SK-N-SH (cell line): ENCODE measurements around the gene KCNH3. TPM values are rescaled to one million over a fixed set of nuclear protein-coding genes. Genes with fewer than 3 reads are reported as not detected.

Source experiments
- CTCF ChIA-PET: fragments of 300-600, 350-600 bp; formaldehyde crosslinking; extraction: SDS; loops from one replicate; lab custom pipeline; 2021; lab: Yijun Ruan, JAX
- POLR2A ChIA-PET: fragments of 350-600 bp; sonication (Branson Sonifier 250); formaldehyde crosslinking; extraction: SDS; loops from one replicate; lab custom pipeline; 2020; ENCODE audit warnings: antibody characterized with exemption, inconsistent platforms; lab: Yijun Ruan, JAX
- DNase-seq: peaks from one replicate; pipeline ENCODE4 v3.0.0; 2012
- H2AFZ ChIP-seq: fragments of 200-600 bp; sonication (generic); 2 replicates; pipeline ENCODE4 v1.8.1; 2016; ENCODE audit warnings: antibody characterized with exemption, mild to moderate bottlenecking, low read depth
- H3F3A ChIP-seq: fragments of 200-600 bp; sonication (generic); replicated peaks from 2 replicates; pipeline ENCODE3; 2016; ENCODE audit warnings: antibody characterized with exemption, mild to moderate bottlenecking; ENCODE audit not compliant: insufficient read depth
- H3K27ac ChIP-seq, 2 experiments: fragments of 200-500 bp in 1 of 2; fragments of 200-600 bp in 1 of 2; sonication (Bioruptor generic) in 1 of 2; sonication (generic), shearing (Covaris generic) in 1 of 2; 2 replicates each; pipeline versions ENCODE4 v1.5.1 to v1.6.1; 2014 to 2016; ENCODE audit warnings: low read depth in 2 of 2, inconsistent platforms in 1 of 2, low read length in 1 of 2, mild to moderate bottlenecking in 1 of 2, mixed read lengths in 1 of 2
- H3K27me3 ChIP-seq: fragments of 200-600 bp; sonication (generic), shearing (Covaris generic); 2 replicates; pipeline ENCODE4 v1.6.1; 2016; ENCODE audit warnings: mixed run types; ENCODE audit not compliant: insufficient read depth
- H3K36me3 ChIP-seq, 2 experiments: fragments of 200-500 bp in 1 of 2; fragments of 200-600 bp in 1 of 2; sonication (Bioruptor generic) in 1 of 2; sonication (generic) in 1 of 2; replicated peaks in 1 of 2; 2 replicates each; pipeline versions ENCODE3 to v1.5.1; 2014 to 2016; ENCODE audit warnings: low read length in 1 of 2, mild to moderate bottlenecking in 1 of 2; ENCODE audit not compliant: insufficient read depth in 2 of 2, control insufficient read depth in 1 of 2
- H3K4me1 ChIP-seq, 2 experiments: fragments of 200-500 bp in 1 of 2; fragments of 200-600 bp in 1 of 2; sonication (Bioruptor generic) in 1 of 2; sonication (generic), shearing (Covaris generic) in 1 of 2; 2 replicates each; pipeline versions ENCODE4 v1.5.1 to v1.6.1; 2014 to 2016; ENCODE audit warnings: low read depth in 1 of 2, low read length in 1 of 2, mixed run types in 1 of 2; ENCODE audit not compliant: insufficient read depth in 2 of 2, control insufficient read depth in 1 of 2
- H3K4me2 ChIP-seq: fragments of 200-600 bp; sonication (generic), shearing (Covaris generic); 2 replicates; pipeline ENCODE4 v1.6.1; 2017; ENCODE audit warnings: mixed run types
- H3K4me3 ChIP-seq, 2 experiments: fragments of 200-500 bp in 1 of 2; fragments of 200-600 bp in 1 of 2; sonication (Bioruptor generic) in 1 of 2; sonication (generic), shearing (Covaris generic) in 1 of 2; 2 replicates each; pipeline versions ENCODE4 v1.5.1 to v1.8.1; 2014 to 2016; ENCODE audit warnings: low read depth in 2 of 2, inconsistent platforms in 1 of 2, low read length in 1 of 2, mild to moderate bottlenecking in 1 of 2, mixed read lengths in 1 of 2, moderate library complexity in 1 of 2
- H3K79me2 ChIP-seq: fragments of 200-600 bp; sonication (generic); 2 replicates; pipeline ENCODE4 v1.8.1; 2017; ENCODE audit warnings: mild to moderate bottlenecking; ENCODE audit not compliant: insufficient read depth
- H3K9ac ChIP-seq: fragments of 200-600 bp; sonication (generic); 2 replicates; pipeline ENCODE4 v1.6.1; 2017; ENCODE audit warnings: mixed run types
- H3K9me2 ChIP-seq: fragments of 200-600 bp; sonication (generic); 2 replicates; pipeline ENCODE4 v1.6.1; 2017; ENCODE audit warnings: mixed run types
- H3K9me3 ChIP-seq: fragments of 200-600 bp; sonication (generic); 2 replicates; pipeline ENCODE4 v1.6.1; 2017; ENCODE audit warnings: mixed run types, mild to moderate bottlenecking, moderate library complexity
- H4K20me1 ChIP-seq: fragments of 200-600 bp; sonication (generic); 2 replicates; pipeline ENCODE4 v1.6.1; 2017; ENCODE audit warnings: mild to moderate bottlenecking, mixed run types; ENCODE audit not compliant: insufficient read depth
- ELF1 ChIP-seq: IDR thresholded peaks from 2 replicates; pipeline ENCODE4 v1.4.0; 2012
- EP300 ChIP-seq, 2 experiments: IDR thresholded peaks; 2 replicates each; pipeline versions ENCODE4 v1.4.0 to v1.6.1; 2012; ENCODE audit warnings: borderline replicate concordance in 1 of 2, low read depth in 1 of 2, low read length in 1 of 2
- FOSL2 ChIP-seq: IDR thresholded peaks from 2 replicates; pipeline ENCODE4 v1.4.0; 2012; ENCODE audit warnings: low read depth, mild to moderate bottlenecking, moderate library complexity, borderline replicate concordance
- GATA2 ChIP-seq: sonication (generic); formaldehyde crosslinking; IDR thresholded peaks from 2 replicates; pipeline ENCODE4 v1.5.0; 2020; ENCODE audit warnings: mild to moderate bottlenecking, missing genetic modification reagents
- TAF1 ChIP-seq: IDR thresholded peaks from 2 replicates; pipeline ENCODE4 v1.6.1; 2012; ENCODE audit warnings: low read depth, mild to moderate bottlenecking, low read length, moderate library complexity, borderline replicate concordance
- TCF12 ChIP-seq: IDR thresholded peaks from 2 replicates; pipeline ENCODE4 v1.4.0; 2012
- TEAD4 ChIP-seq: IDR thresholded peaks from 2 replicates; pipeline ENCODE4 v1.4.0; 2012; ENCODE audit warnings: mild to moderate bottlenecking, borderline replicate concordance; ENCODE audit not compliant: insufficient read depth
- USF1 ChIP-seq: IDR thresholded peaks from 2 replicates; pipeline ENCODE4 v1.4.0; 2012; ENCODE audit warnings: low read depth, borderline replicate concordance
- YY1 ChIP-seq: IDR thresholded peaks from 2 replicates; pipeline ENCODE4 v1.4.0; 2012; ENCODE audit warnings: low read depth, mild to moderate bottlenecking
- ZBTB33 ChIP-seq: IDR thresholded peaks from 2 replicates; pipeline ENCODE4 v1.4.0; 2012; ENCODE audit warnings: low read depth, borderline replicate concordance
- WGBS: methylation state at CpG from one replicate; pipeline ENCODE4 v1.1.6; 2017; ENCODE audit warnings: low lambda C conversion rate; 5-methylcytosine and 5-hydroxymethylcytosine counted together
- polyA plus RNA-seq, 3 experiments: library from polyadenylated mRNA; depleted of rRNA; stranded (reverse); fragments of >200 nt; gene quantifications; 2 replicates each; pipeline ENCODE4 v1.2.3, GENCODE V29; 2012
- TF ChIP-seq, protein P1 (sequence below): fragments of 200-600 bp; sonication (generic); IDR thresholded peaks from 2 replicates; pipeline ENCODE4 v1.6.1; 2017; ENCODE audit warnings: antibody characterized with exemption, mild to moderate bottlenecking, moderate library complexity

Gene KCNH3
- polyA plus RNA-seq, 1 of the 3 experiments (the other 2 are of a cell fraction), result 3.7 TPM

- peaks cover 5% of the 10 kb centered on the region for H3F3A ChIP-seq
- H3K9me2 ChIP-seq, result no peaks in the 10 kb centered on the region
- no peak overlapping the region for H3K27ac ChIP-seq
- no peak overlapping the region for H3K4me3 ChIP-seq
- H3K36me3 ChIP-seq, result no peaks in the 10 kb centered on the region
- peak; percentile 44 for DNase-seq
- POLR2A ChIA-PET, result no interaction called here
- no peak overlapping the region for H3K4me2 ChIP-seq
- no peaks in the 10 kb centered on the region for H4K20me1 ChIP-seq
- whole genome bisulfite sequencing, result 93% methylated on average over 15 of the region's 21 CpGs
- no peaks in the 10 kb centered on the region for H3K79me2 ChIP-seq
- H3K9ac ChIP-seq, result no peak overlapping the region
- no peak overlapping the region for H2AFZ ChIP-seq
- TF ChIP-seq, protein P1, sequence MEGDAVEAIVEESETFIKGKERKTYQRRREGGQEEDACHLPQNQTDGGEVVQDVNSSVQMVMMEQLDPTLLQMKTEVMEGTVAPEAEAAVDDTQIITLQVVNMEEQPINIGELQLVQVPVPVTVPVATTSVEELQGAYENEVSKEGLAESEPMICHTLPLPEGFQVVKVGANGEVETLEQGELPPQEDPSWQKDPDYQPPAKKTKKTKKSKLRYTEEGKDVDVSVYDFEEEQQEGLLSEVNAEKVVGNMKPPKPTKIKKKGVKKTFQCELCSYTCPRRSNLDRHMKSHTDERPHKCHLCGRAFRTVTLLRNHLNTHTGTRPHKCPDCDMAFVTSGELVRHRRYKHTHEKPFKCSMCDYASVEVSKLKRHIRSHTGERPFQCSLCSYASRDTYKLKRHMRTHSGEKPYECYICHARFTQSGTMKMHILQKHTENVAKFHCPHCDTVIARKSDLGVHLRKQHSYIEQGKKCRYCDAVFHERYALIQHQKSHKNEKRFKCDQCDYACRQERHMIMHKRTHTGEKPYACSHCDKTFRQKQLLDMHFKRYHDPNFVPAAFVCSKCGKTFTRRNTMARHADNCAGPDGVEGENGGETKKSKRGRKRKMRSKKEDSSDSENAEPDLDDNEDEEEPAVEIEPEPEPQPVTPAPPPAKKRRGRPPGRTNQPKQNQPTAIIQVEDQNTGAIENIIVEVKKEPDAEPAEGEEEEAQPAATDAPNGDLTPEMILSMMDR, result no peak
- TF ChIP-seq, all 33 proteins: peak for 0
- CTCF ChIA-PET, result interaction anchor here (1.5 to 2.6 kb wide), 2 partner anchors 12 to 193 kb away, joined by 9 read pairs; partner anchors contain the start of gene DNAJC22
- no peaks in the 10 kb centered on the region for H3K9me3 ChIP-seq
- no peaks in the 10 kb centered on the region for H3K27me3 ChIP-seq
- peaks cover 0 to 11% of the 10 kb centered on the region in 2 experiments; a peak in 1 of 4 replicates for H3K4me1 ChIP-seq
Measured at GRCh38 chr12:49540229-49541139, 1.7 kb downstream of the KCNH3 start.

- no peak overlapping the region for H3K4me3 ChIP-seq
- H4K20me1 ChIP-seq, result no peaks in the 10 kb centered on the region
- no peak overlapping the region for H2AFZ ChIP-seq
- H3K79me2 ChIP-seq, result no peaks in the 10 kb centered on the region
- H3K27ac ChIP-seq, result no peak overlapping the region
- H3K4me2 ChIP-seq, result no peak overlapping the region
- DNase-seq, result peak; percentile 35
- H3K36me3 ChIP-seq, result no peaks in the 10 kb centered on the region
- TF ChIP-seq GATA2 (CRISPR knock-in tag), result no peak
- H3F3A ChIP-seq, result no peaks in the 10 kb centered on the region
- WGBS, result 93% methylated on average over 17 of the region's 18 CpGs
- no peaks in the 10 kb centered on the region for H3K9me2 ChIP-seq
- peaks cover 0 to 11% of the 10 kb centered on the region in 2 experiments; a peak in 1 of 4 replicates for H3K4me1 ChIP-seq
- no peak overlapping the region for H3K9ac ChIP-seq
- ChIA-PET CTCF (interaction anchor here (0.6 to 1.5 kb wide), 2 partner anchors 11 to 13 kb away, joined by 3 to 5 read pairs; no protein-coding TSS in a partner anchor), POLR2A (no interaction called here)
- no peaks in the 10 kb centered on the region for H3K9me3 ChIP-seq
- no peaks in the 10 kb centered on the region for H3K27me3 ChIP-seq
Measured at GRCh38 chr12:49541140-49541861, 2.5 kb downstream of the KCNH3 start.

DNA sequence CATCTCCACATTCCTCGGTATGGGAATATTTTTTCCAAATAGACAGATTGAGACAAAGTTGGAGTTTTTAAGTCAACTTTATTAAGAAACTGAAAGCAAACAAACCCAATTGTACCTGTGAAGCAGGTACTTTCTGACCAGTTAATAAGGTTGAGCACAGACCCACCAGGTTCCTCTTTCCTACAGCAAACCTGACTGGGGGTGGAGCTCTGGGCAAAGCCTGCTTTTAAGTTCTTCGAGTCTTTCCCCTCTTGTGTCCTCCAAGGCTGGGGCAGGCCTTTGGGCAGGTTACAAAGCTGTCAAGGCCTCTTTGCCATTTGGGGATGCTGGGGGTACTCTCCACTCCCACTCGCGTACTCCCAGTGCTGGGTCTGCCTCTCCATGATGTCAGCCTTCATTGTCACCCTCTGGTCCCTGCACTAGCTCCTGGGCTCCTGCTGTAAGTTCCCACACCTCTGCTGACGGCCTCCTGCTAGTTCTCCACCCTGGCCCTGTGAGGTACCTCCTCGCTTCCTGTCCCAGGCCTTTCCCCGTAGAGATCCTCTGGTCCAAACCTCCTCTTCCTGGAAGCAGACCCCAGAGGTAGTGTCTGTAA is 3.2 kb downstream of the KCNH3 start:
- no peaks in the 10 kb centered on the region for H3K27me3 ChIP-seq
- POLR2A ChIA-PET, result interaction anchor here (1.2 kb wide), 1 partner anchor 12 kb away, joined by 3 read pairs; no protein-coding TSS in a partner anchor
- TF ChIP-seq TAF1, result no peak
- no peak for TF ChIP-seq ZBTB33
- no peak for TF ChIP-seq FOSL2
- no peak for TF ChIP-seq EP300 (IDR thresholded peaks at IDR 0.05; ENCODE audit: borderline replicate concordance in 1 of 2, low read depth in 1 of 2, low read length in 1 of 2)
- no peak for TF ChIP-seq TCF12
- no peak for TF ChIP-seq USF1
- TF ChIP-seq YY1, result no peak
- no peak for TF ChIP-seq ELF1
- no peak for TF ChIP-seq TEAD4

More for the DNA sequence above, 3.2 kb downstream of the KCNH3 start:
- CTCF ChIA-PET, result interaction anchor here (0.6 to 1.5 kb wide), 2 partner anchors 10 to 12 kb away, joined by 3 to 5 read pairs; no protein-coding TSS in a partner anchor
- H3K4me2 ChIP-seq, result no peak overlapping the region
- no peak overlapping the region for H3K9ac ChIP-seq
- peaks cover 0 to 11% of the 10 kb centered on the region in 2 experiments; a peak in 1 of 4 replicates for H3K4me1 ChIP-seq
- no peaks in the 10 kb centered on the region for H3K36me3 ChIP-seq
- WGBS, result 88% methylated on average over 7 of the region's 7 CpGs
- no peaks in the 10 kb centered on the region for H3F3A ChIP-seq
- H2AFZ ChIP-seq, result no peak overlapping the region
- no peaks in the 10 kb centered on the region for H3K79me2 ChIP-seq
- no peaks in the 10 kb centered on the region for H4K20me1 ChIP-seq
- no peak overlapping the region for H3K27ac ChIP-seq
- no peak overlapping the region for H3K4me3 ChIP-seq
- H3K9me3 ChIP-seq, result no peaks in the 10 kb centered on the region
- H3K9me2 ChIP-seq, result no peaks in the 10 kb centered on the region
- DNase-seq, result peak; percentile 27
